ENCODE measurements around the gene PRKAG1. TPM values are rescaled to one million over a fixed set of nuclear protein-coding genes. Genes with fewer than 3 reads are reported as not detected.

The PRKAG1 gene
- total RNA-seq, 4 donors from 2014 or later, result 34.1 to 42.2 (median 37.9) TPM

DNA sequence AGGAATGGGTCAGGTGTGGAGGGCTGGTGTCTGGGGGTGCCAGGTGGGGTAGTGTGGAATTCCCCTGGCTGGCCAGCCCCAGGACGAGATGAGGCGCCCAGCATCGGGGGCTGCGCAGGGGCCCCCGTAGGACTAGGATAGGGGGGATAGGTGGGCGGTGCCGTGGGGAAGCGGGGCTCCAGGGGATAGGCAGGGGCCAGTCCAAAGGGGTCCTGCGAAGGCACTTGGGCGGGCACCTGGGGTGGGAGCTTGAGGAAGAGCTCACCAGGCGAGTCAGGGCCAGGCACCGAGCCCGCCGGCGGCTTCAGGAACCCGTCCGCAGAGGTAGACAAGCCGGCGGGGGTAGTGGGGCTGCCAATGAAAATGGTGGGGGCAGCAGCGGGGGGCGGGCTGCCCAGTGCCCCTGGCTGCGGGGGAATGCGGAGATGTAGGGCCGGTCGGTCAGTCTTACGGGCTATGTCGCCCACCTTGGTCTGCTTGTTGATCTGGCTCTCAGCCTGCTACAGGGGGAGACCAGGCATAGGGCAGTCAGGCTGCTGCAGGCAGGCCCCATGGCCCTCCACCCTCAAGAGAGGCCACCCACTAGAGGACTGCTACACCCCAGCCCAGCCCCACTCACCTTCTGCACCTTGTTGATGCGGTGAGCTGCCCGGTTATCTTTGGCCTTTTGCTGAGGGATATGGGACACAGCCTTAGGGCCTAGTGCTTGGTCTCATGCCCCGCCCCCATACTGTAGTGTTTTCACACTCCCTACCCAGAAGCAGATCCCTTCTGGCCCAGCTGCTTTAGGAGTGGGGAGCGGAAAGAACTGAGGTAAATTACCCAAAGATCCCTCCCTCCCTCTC, 22.7 kb upstream of the PRKAG1 start:
- Histone ChIP-seq H3K27ac (no peak overlapping the region), H3K4me3 (no peak overlapping the region), H3K9me3 (no peaks in the 10 kb centered on the region), H3K27me3 (no peaks in the 10 kb centered on the region), H3K4me1 (no peaks in the 10 kb centered on the region), H3K36me3 (peaks cover 0 to 100% (median 0%) of the 10 kb centered on the region in 3 donors)
- no peak for TF ChIP-seq POLR2A (IDR thresholded peaks at IDR 0.05)
- TF ChIP-seq, protein P1, sequence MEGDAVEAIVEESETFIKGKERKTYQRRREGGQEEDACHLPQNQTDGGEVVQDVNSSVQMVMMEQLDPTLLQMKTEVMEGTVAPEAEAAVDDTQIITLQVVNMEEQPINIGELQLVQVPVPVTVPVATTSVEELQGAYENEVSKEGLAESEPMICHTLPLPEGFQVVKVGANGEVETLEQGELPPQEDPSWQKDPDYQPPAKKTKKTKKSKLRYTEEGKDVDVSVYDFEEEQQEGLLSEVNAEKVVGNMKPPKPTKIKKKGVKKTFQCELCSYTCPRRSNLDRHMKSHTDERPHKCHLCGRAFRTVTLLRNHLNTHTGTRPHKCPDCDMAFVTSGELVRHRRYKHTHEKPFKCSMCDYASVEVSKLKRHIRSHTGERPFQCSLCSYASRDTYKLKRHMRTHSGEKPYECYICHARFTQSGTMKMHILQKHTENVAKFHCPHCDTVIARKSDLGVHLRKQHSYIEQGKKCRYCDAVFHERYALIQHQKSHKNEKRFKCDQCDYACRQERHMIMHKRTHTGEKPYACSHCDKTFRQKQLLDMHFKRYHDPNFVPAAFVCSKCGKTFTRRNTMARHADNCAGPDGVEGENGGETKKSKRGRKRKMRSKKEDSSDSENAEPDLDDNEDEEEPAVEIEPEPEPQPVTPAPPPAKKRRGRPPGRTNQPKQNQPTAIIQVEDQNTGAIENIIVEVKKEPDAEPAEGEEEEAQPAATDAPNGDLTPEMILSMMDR (IDR thresholded peaks at IDR 0.05), result no peak
- peak in 1 of 3 donors; percentile 29 for DNase-seq

DNA sequence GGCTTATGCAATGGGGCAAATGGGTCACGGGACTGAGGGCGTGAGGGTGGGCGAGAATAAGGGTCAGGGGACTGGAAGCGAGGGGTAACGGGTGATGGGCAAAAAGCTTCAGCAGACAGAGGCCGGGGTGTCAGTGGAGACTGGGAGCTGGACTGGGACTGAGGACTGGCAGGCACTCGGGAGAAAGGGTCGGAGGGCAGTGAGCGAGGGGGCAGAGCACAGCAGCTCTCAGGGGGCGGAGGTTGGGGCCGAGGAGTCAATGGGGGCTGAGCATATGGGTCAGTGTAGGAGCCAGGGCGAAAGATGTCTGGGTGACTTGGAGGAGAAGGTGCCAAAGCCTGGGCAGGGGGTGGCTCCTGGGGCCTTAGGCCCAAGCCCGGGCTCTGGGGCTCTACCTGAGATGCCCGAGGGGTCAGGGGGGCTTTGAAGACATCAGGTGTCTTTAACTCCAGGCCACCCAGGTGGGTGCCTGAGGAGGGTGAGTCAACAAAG, 21.8 kb upstream of the PRKAG1 start:
- Histone ChIP-seq H3K4me1 (no peaks in the 10 kb centered on the region), H3K27ac (no peak overlapping the region), H3K4me3 (no peak overlapping the region), H3K36me3 (peaks cover 0 to 99% (median 0%) of the 10 kb centered on the region in 3 donors), H3K9me3 (no peaks in the 10 kb centered on the region), H3K27me3 (no peaks in the 10 kb centered on the region)
- no peak for DNase-seq
- no peak for TF ChIP-seq POLR2A (IDR thresholded peaks at IDR 0.05)

DNA sequence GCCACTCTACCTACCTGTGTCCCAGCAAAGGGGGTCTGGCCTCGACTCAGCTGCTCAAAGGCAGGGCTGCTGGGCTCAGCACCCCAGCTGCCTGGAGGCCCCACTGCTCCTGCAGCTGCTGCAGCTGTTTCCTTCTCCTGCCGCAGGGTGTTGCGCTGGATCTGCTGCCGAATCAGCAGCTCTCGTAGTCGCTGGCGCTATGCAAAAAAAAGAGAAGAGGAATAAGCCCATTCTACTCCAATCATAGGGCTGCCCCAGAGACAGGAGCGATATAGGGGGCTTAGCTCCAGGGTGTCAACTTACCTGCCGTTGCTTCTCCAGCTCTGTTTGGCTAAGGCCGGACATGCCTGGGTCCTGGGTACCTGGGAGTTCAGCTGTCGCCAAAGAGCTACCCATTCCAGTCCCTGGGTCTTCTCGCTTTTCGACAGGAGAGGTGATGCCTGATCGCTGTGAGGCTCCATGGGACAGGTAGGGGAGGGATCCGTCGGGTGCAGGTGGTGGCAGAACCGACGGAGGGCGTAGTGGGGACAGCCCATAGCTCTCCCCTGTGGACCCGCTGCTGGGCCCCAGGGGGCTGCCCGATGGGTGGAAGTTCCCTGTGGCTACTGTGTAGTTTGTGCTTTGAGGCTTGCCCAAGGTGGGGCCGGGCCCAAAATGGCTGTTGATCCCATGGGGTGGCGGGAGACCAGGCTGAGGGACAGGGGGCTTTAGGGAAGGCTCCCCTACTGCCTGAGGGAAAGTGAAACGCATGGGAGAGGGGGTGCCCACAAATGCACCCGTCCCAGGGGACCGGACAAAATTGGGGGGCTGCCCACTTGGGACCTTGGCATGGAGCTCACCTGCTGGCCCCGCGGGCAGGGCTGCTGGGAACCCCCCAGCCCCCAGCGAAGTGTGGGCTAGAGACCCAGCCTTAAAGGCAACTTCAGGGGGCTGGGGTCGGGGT, 21.1 kb upstream of the PRKAG1 start:
- H3K9me3 ChIP-seq, result no peaks in the 10 kb centered on the region
- no peak for TF ChIP-seq POLR2A (IDR thresholded peaks at IDR 0.05)
- no peaks in the 10 kb centered on the region for H3K4me1 ChIP-seq
- no peaks in the 10 kb centered on the region for H3K27me3 ChIP-seq
- H3K4me3 ChIP-seq, result no peak overlapping the region
- peak in 1 of 3 donors; percentile 30 for DNase-seq
- H3K27ac ChIP-seq, result no peak overlapping the region
- peaks cover 0 to 99% (median 0%) of the 10 kb centered on the region in 3 donors for H3K36me3 ChIP-seq

DNA sequence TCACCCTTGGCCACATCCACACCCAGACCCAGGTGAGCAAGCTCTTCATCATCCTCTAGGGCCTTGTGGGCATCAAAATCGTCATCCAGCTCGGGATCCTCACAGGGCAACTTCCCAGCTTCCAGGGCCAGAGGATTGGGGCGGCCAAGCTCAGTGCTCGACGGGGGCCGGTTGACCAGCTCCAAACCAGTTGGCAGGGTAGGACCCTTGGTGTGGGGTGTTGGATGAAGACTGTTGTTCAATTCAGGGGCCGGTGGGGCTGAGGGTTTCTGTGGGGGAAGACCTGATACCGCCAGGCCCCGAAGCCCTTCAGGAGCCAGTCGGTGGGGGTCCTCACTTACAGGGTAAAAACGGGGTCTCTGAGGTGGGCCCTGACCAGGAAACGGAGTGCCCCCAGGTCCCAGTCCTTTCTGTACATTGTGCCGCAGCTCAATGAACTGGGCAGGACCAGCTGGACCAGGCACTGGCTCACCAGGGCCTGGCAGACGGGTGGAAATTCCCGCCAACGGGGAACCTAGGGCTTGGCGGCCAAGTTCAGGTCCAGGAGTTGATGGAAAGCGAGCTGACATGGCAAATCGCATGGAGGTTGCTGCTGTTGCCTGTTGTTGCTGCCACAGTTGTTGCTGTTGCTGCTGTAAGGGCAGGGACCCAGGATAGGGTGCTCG, 19.8 kb upstream of the PRKAG1 start:
- Histone ChIP-seq H3K27ac (no peak overlapping the region), H3K4me1 (no peaks in the 10 kb centered on the region), H3K9me3 (no peaks in the 10 kb centered on the region), H3K27me3 (no peaks in the 10 kb centered on the region), H3K4me3 (no peak overlapping the region), H3K36me3 (peaks cover 0 to 99% (median 0%) of the 10 kb centered on the region in 3 donors)
- no peak for DNase-seq
- no peak for TF ChIP-seq POLR2A (IDR thresholded peaks at IDR 0.05)
- TF ChIP-seq, protein P1 (IDR thresholded peaks at IDR 0.05), result no peak

DNA sequence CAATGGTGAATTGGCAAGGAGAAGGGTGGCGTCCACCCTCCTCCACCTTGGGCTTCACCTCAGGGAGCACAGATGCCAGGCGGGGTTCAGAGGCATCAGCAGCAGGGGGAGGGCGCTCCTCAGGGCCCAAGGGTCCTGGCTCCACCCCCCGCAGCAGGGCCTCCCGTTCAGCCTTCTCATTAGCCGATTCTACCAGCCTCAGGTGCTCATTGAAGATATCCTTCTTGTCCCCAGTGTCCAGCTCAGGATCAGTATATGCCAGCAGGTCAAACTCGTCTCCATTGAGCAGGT, 19.3 kb upstream of the PRKAG1 start:
- Histone ChIP-seq H3K36me3 (peaks cover 0 to 99% (median 0%) of the 10 kb centered on the region in 3 donors), H3K4me3 (no peak overlapping the region), H3K9me3 (no peaks in the 10 kb centered on the region), H3K27me3 (no peaks in the 10 kb centered on the region), H3K4me1 (no peaks in the 10 kb centered on the region), H3K27ac (no peak overlapping the region)
- TF ChIP-seq, protein P1 (IDR thresholded peaks at IDR 0.05), result no peak
- no peak for TF ChIP-seq POLR2A (IDR thresholded peaks at IDR 0.05)
- peak in 1 of 3 donors; percentile 31 for DNase-seq

Measured in Peyer's patch (tissue), 4 donors.